Astrocyte (in vitro differentiated cells and primary cell): ENCODE measurements around the gene SMC1B. TPM values are rescaled to one million over a fixed set of nuclear protein-coding genes. Genes with fewer than 3 reads are reported as not detected.
A peak's percentile ranks its signal among the peaks of the same experiment; 100 is the strongest.

Experiments
- DNase-seq: peaks from one replicate; pipeline ENCODE4 v3.0.0-alpha.2; 2010; ENCODE audit warnings: low read depth
- FAIRE-seq: peaks from 2 replicates; lab custom pipeline; 2011; peaks lifted over from hg19 to GRCh38; lab: Jason Lieb, UNC
- H2AFZ ChIP-seq: 2 replicates; pipeline ENCODE4 v1.6.0; 2012; ENCODE audit warnings: low read depth, low read length, inconsistent platforms
- H3K27ac ChIP-seq: 2 replicates; pipeline ENCODE4 v1.5.1; 2011; ENCODE audit warnings: low read depth, low read length, inconsistent platforms
- H3K27me3 ChIP-seq: 2 replicates; pipeline ENCODE4 v1.6.0; 2011; ENCODE audit warnings: low read length, inconsistent platforms; ENCODE audit not compliant: insufficient read depth
- H3K36me3 ChIP-seq: 2 replicates; pipeline ENCODE4 v1.5.1; 2011; ENCODE audit warnings: low read length, inconsistent platforms; ENCODE audit not compliant: insufficient read depth
- H3K4me1 ChIP-seq: 2 replicates; pipeline ENCODE4 v1.5.1; 2011; ENCODE audit warnings: low read length, inconsistent platforms; ENCODE audit not compliant: insufficient read depth
- H3K4me2 ChIP-seq: 2 replicates; pipeline ENCODE4 v1.6.0; 2012; ENCODE audit warnings: low read length, inconsistent platforms
- H3K4me3 ChIP-seq: 2 replicates; pipeline ENCODE4 v1.5.1; 2011; ENCODE audit warnings: low read depth, mild to moderate bottlenecking, low read length, inconsistent platforms; ENCODE audit not compliant: insufficient read depth
- H3K79me2 ChIP-seq: 2 replicates; pipeline ENCODE4 v1.6.0; 2012; ENCODE audit warnings: mild to moderate bottlenecking, low read length, inconsistent platforms; ENCODE audit not compliant: insufficient read depth
- H3K9ac ChIP-seq: 2 replicates; pipeline ENCODE4 v1.6.0; 2012; ENCODE audit warnings: mild to moderate bottlenecking, low read length, inconsistent platforms
- H3K9me3 ChIP-seq: 2 replicates; pipeline ENCODE4 v1.5.1; 2012; ENCODE audit warnings: low read depth, mild to moderate bottlenecking, low read length, inconsistent platforms; ENCODE audit not compliant: insufficient read depth
- H4K20me1 ChIP-seq: 2 replicates; pipeline ENCODE4 v1.6.0; 2012; ENCODE audit warnings: low read length, inconsistent platforms; ENCODE audit not compliant: insufficient read depth
- H3K27ac Mint-ChIP-seq: one replicate; pipeline ENCODE4 v1.8.0; 2021; ENCODE audit warnings: mild to moderate bottlenecking, mixed read lengths; ENCODE audit not compliant: unreplicated experiment
- H3K27me3 Mint-ChIP-seq: one replicate; pipeline ENCODE4 v1.8.0; 2021; ENCODE audit warnings: low read depth, mixed read lengths; ENCODE audit not compliant: unreplicated experiment
- H3K36me3 Mint-ChIP-seq: one replicate; pipeline ENCODE4 v1.8.0; 2021; ENCODE audit warnings: low read depth, mixed read lengths; ENCODE audit not compliant: unreplicated experiment
- H3K4me1 Mint-ChIP-seq: one replicate; pipeline ENCODE4 v1.8.0; 2021; ENCODE audit warnings: low read depth, mixed read lengths; ENCODE audit not compliant: unreplicated experiment
- H3K4me3 Mint-ChIP-seq: one replicate; pipeline ENCODE4 v1.8.0; 2021; ENCODE audit warnings: mild to moderate bottlenecking, moderate library complexity, mixed read lengths; ENCODE audit not compliant: unreplicated experiment
- H3K9me3 Mint-ChIP-seq: one replicate; pipeline ENCODE4 v1.8.0; 2021; ENCODE audit warnings: mild to moderate bottlenecking, mixed read lengths; ENCODE audit not compliant: unreplicated experiment
- CTCF ChIP-seq: IDR thresholded peaks from 2 replicates; pipeline ENCODE4 v1.5.1; 2011; ENCODE audit warnings: low read depth, mild to moderate bottlenecking, inconsistent platforms, low read length, moderate library complexity; ENCODE audit not compliant: insufficient read depth
- EZH2 ChIP-seq: IDR thresholded peaks from 2 replicates; pipeline ENCODE4 v1.6.1; 2012; ENCODE audit warnings: mild to moderate bottlenecking, low read length, inconsistent platforms; ENCODE audit not compliant: insufficient read depth
- total RNA-seq: library from RNA; stranded (reverse); gene quantifications from 2 replicates; pipeline ENCODE4 v1.2.1, GENCODE V29; 2021

Gene SMC1B
- total RNA-seq, 1 donor from 2014 or later: not detected

GRCh38 chr22:45445031-45445710 is 31.8 kb upstream of the SMC1B start:
- Histone ChIP-seq H2AFZ (no peak overlapping the region), H3K4me1 (peaks cover 5% of the 10 kb centered on the region), H3K36me3 (no peaks in the 10 kb centered on the region), H3K4me3 (no peak overlapping the region), H3K9ac (no peak overlapping the region), H3K79me2 (no peaks in the 10 kb centered on the region), H4K20me1 (no peaks in the 10 kb centered on the region), H3K27ac (no peak overlapping the region), H3K27me3 (no peaks in the 10 kb centered on the region), H3K4me2 (no peak overlapping the region), H3K9me3 (no peaks in the 10 kb centered on the region)
- Mint-ChIP-seq H3K4me3 (no peak overlapping the region), H3K9me3 (no peaks in the 10 kb centered on the region), H3K36me3 (no peaks in the 10 kb centered on the region), H3K27me3 (peaks cover 7% of the 10 kb centered on the region), H3K4me1 (peaks cover 13% of the 10 kb centered on the region), H3K27ac (peak overlapping the region; percentile 47)
- FAIRE-seq: no peak
- no peak for DNase-seq
- TF ChIP-seq CTCF (no peak), EZH2 (no peak)

- H3K36me3 Mint-ChIP-seq: no peaks in the 10 kb centered on the region
- peak; percentile 44 for DNase-seq
Measured at GRCh38 chr22:45444168-45444567, 30.8 kb upstream of the SMC1B start.

More at GRCh38 chr22:45444168-45444567, 30.8 kb upstream of the SMC1B start:
- Mint-ChIP-seq H3K27ac (no peak overlapping the region), H3K27me3 (peaks cover 7% of the 10 kb centered on the region), H3K4me3 (no peak overlapping the region), H3K9me3 (no peaks in the 10 kb centered on the region), H3K4me1 (peaks cover 13% of the 10 kb centered on the region)
- no peaks in the 10 kb centered on the region for H4K20me1 ChIP-seq
- H3K4me3 ChIP-seq: no peak overlapping the region
- no peak overlapping the region for H3K27ac ChIP-seq
- H2AFZ ChIP-seq: no peak overlapping the region
- no peaks in the 10 kb centered on the region for H3K79me2 ChIP-seq
- H3K36me3 ChIP-seq: no peaks in the 10 kb centered on the region
- H3K4me1 ChIP-seq: peaks cover 5% of the 10 kb centered on the region
- H3K27me3 ChIP-seq: no peaks in the 10 kb centered on the region
- H3K4me2 ChIP-seq: no peak overlapping the region
- TF ChIP-seq EZH2 (no peak), CTCF (no peak)
- no peak overlapping the region for H3K9ac ChIP-seq
- no peak for FAIRE-seq
- no peaks in the 10 kb centered on the region for H3K9me3 ChIP-seq
